ENCODE results near the gene IER3. TPM values are rescaled to one million over a fixed set of nuclear protein-coding genes. Genes with fewer than 3 reads are reported as not detected.

The IER3 gene
- total and polyA plus RNA-seq, 9 of the 15 experiments (the other 6 are each of a cell fraction or from before 2014, with no cell fraction given), result 1.5 to 30.0 (median 11.5) TPM

GRCh38 chr6:30722280-30723112, 21.9 kb downstream of the IER3 start (continued):
- TF ChIP-seq ZNF609 (CRISPR knock-in tag; IDR thresholded peaks at IDR 0.05; ENCODE audit: borderline replicate concordance) (no peak), NR4A1 (CRISPR knock-in tag; IDR thresholded peaks at IDR 0.05) (no peak), NR4A1 (tag; IDR thresholded peaks at IDR 0.05) (no peak), BHLHE40 (IDR thresholded peaks at IDR 0.05; ENCODE audit: low read length) (peak; percentile 49; the same call in 1 of the 2 replicates), ZNF384 (IDR thresholded peaks at IDR 0.05; ENCODE audit: low read depth, low read length) (no peak), REST (IDR thresholded peaks at IDR 0.05; ENCODE audit: borderline replicate concordance) (peak; percentile 91), REST (CRISPR knock-in tag; IDR thresholded peaks at IDR 0.05; ENCODE audit: low read depth) (no peak; the same call in 1 of the 2 replicates), ZNF41 (CRISPR knock-in tag; conservative IDR thresholded peaks at IDR 0.05) (no peak), MNT (conservative IDR thresholded peaks at IDR 0.05) (peak; percentile 69 to 79), VEZF1 (CRISPR knock-in tag; IDR thresholded peaks at IDR 0.05) (peak; percentile 33; the same call in 1 of the 2 replicates)
